Lower leg skin (tissue), 3 donors: ENCODE results near the gene ARHGDIB.

Experiments used
- CTCF ChIP-seq, 3 donors: fragments of 450-650 bp; IDR thresholded peaks; one replicate each; pipeline ENCODE4 v1.5.1; 2016; ENCODE audit warnings: antibody characterized with exemption in 3 of 3, mild to moderate bottlenecking in 3 of 3, moderate library complexity in 2 of 3
- POLR2A ChIP-seq, 2 donors: fragments of 450-650 bp; IDR thresholded peaks; one replicate each; pipeline ENCODE4 v1.6.1; 2016 to 2017; ENCODE audit warnings: antibody characterized with exemption in 2 of 2, mild to moderate bottlenecking in 1 of 2, moderate library complexity in 1 of 2

- TF ChIP-seq POLR2A (IDR thresholded peaks at IDR 0.05), result no peak
- TF ChIP-seq CTCF (IDR thresholded peaks at IDR 0.05), result no peak
Measured at GRCh38 chr12:14910090-14910915, 51.1 kb downstream of the ARHGDIB start.
